Measurements from ENCODE around the gene CASZ1.

Gene CASZ1

GRCh38 chr1:10633416-10633815 lies 163.0 kb downstream of the CASZ1 start:
- DNase-seq: no peak

GRCh38 chr1:10632691-10633090 lies 163.8 kb downstream of the CASZ1 start:
- DNase-seq: no peak

- DNase-seq: no peak
These were observed 164.4 kb downstream of the CASZ1 start for GRCh38 chr1:10631811-10632593.

GRCh38 chr1:10631121-10631810 lies 165.2 kb downstream of the CASZ1 start:
- DNase-seq: no peak

- no peak for DNase-seq
These were observed 165.8 kb downstream of the CASZ1 start for GRCh38 chr1:10630661-10631120.

- no peak for DNase-seq
These were observed 166.5 kb downstream of the CASZ1 start for GRCh38 chr1:10629816-10630571.

- DNase-seq: no peak
These were observed 167.2 kb downstream of the CASZ1 start for GRCh38 chr1:10629091-10629815.

GRCh38 chr1:10628685-10629084 lies 167.8 kb downstream of the CASZ1 start:
- DNase-seq: no peak

- DNase-seq: no peak
These were observed 169.5 kb downstream of the CASZ1 start for GRCh38 chr1:10626791-10627410.

- no peak for DNase-seq
These were observed 170.2 kb downstream of the CASZ1 start for GRCh38 chr1:10626131-10626731.

GRCh38 chr1:10625554-10625953 lies 170.9 kb downstream of the CASZ1 start:
- no peak for DNase-seq

GRCh38 chr1:10625076-10625475 lies 171.4 kb downstream of the CASZ1 start:
- DNase-seq: no peak

GRCh38 chr1:10624256-10625050 lies 172.0 kb downstream of the CASZ1 start:
- no peak for DNase-seq

GRCh38 chr1:10623686-10624145 lies 172.7 kb downstream of the CASZ1 start:
- no peak for DNase-seq

GRCh38 chr1:10622910-10623685 lies 173.3 kb downstream of the CASZ1 start:
- DNase-seq: no peak

- DNase-seq: no peak
These were observed 174.5 kb downstream of the CASZ1 start for GRCh38 chr1:10621906-10622305.

- DNase-seq: no peak
These were observed 175.7 kb downstream of the CASZ1 start for GRCh38 chr1:10620776-10621175.

- DNase-seq: no peak
These were observed 178.2 kb downstream of the CASZ1 start for GRCh38 chr1:10617931-10618885.

GRCh38 chr1:10617318-10617717 lies 179.1 kb downstream of the CASZ1 start:
- DNase-seq: no peak
